GM23338 (cell line): Measurements from ENCODE around the gene FAM136A.
"Not testable (repeated sequence)": the region's sequence is repeated elsewhere in the genome, so short reads cannot be mapped to it uniquely, and the experiment has no call there.

Experiments used
- CTCF ChIP-seq, 2 experiments: fragments of 200-600 bp in 1 of 2; sonication (generic) in 1 of 2; conservative IDR thresholded peaks; 2 replicates each; pipeline versions ENCODE4 v1.5.1 to v1.6.1; 2016 to 2017; ENCODE audit warnings: antibody characterized with exemption in 2 of 2, low read depth in 2 of 2, mild to moderate bottlenecking in 2 of 2, moderate library complexity in 1 of 2
- POLR2AphosphoS5 ChIP-seq: IDR thresholded peaks from 2 replicates; pipeline ENCODE4 v1.6.1; 2016; ENCODE audit warnings: antibody characterized with exemption, low read depth

GRCh38 chr2:70266925-70267324 is 34.9 kb downstream of the FAM136A start:
- not testable (repeated sequence) for TF ChIP-seq CTCF (conservative IDR thresholded peaks at IDR 0.05; ENCODE audit: low read depth in 2 of 2); POLR2AphosphoS5
